ENCODE data around the gene ZNF333.

ZNF333 gene

GRCh38 chr19:14782626-14783409, 93.0 kb downstream of the ZNF333 start:
- FAIRE-seq = no peak

More at GRCh38 chr19:14782626-14783409, 93.0 kb downstream of the ZNF333 start:
- no peak for DNase-seq (ENCODE audit: extremely low spot score, insufficient read length, low read depth)
